ENCODE results near the gene BEGAIN.

Gene BEGAIN

GRCh38 chr14:100587086-100587762 is at the start of gene BEGAIN:
BEGAIN (minus strand) TSS chr14:100587417; CDS start chr14:100587290, 127 bp downstream.
- DNase-seq, result no peak

GRCh38 chr14:100636559-100636958 is 49.3 kb upstream of the BEGAIN start:
- DNase-seq, result no peak

GRCh38 chr14:100634026-100634425 is 46.8 kb upstream of the BEGAIN start:
- DNase-seq, result no peak

- no peak for DNase-seq
Measured at GRCh38 chr14:100633406-100633805, 46.2 kb upstream of the BEGAIN start.

- no peak for DNase-seq
Measured at GRCh38 chr14:100629696-100630095, 42.5 kb upstream of the BEGAIN start.

- DNase-seq, result no peak
Measured at GRCh38 chr14:100629098-100629497, 41.9 kb upstream of the BEGAIN start.

GRCh38 chr14:100628225-100628624 is 41.0 kb upstream of the BEGAIN start:
- no peak for DNase-seq

- DNase-seq, result no peak
Measured at GRCh38 chr14:100626614-100627013, 39.4 kb upstream of the BEGAIN start.

- no peak for DNase-seq
Measured at GRCh38 chr14:100623961-100624360, 36.7 kb upstream of the BEGAIN start.

GRCh38 chr14:100623557-100623956 is 36.3 kb upstream of the BEGAIN start:
- DNase-seq, result no peak

- DNase-seq, result no peak
Measured at GRCh38 chr14:100622708-100623485, 35.7 kb upstream of the BEGAIN start.

- no peak for DNase-seq
Measured at GRCh38 chr14:100622224-100622623, 35.0 kb upstream of the BEGAIN start.

- no peak for DNase-seq
Measured at GRCh38 chr14:100621806-100622205, 34.6 kb upstream of the BEGAIN start.

- DNase-seq, result no peak
Measured at GRCh38 chr14:100620255-100621100, 33.3 kb upstream of the BEGAIN start.

- DNase-seq, result no peak
Measured at GRCh38 chr14:100619396-100620254, 32.4 kb upstream of the BEGAIN start.

GRCh38 chr14:100618763-100619320 is 31.6 kb upstream of the BEGAIN start:
- DNase-seq, result no peak

- DNase-seq, result no peak
Measured at GRCh38 chr14:100618318-100618693, 31.1 kb upstream of the BEGAIN start.

- DNase-seq, result no peak
Measured at GRCh38 chr14:100617410-100618317, 30.4 kb upstream of the BEGAIN start.

- no peak for DNase-seq
Measured at GRCh38 chr14:100616854-100617409, 29.7 kb upstream of the BEGAIN start.
